NCI-H69 (cell line): ENCODE results near the gene FBXO42.
"Not testable (repeated sequence)": the region's sequence is repeated elsewhere in the genome, so short reads cannot be mapped to it uniquely, and the experiment has no call there.

Source experiments
- DNase-seq: peaks from one replicate; lab custom pipeline; 2025; lab: John Stamatoyannopoulos, UW

The FBXO42 gene

DNA sequence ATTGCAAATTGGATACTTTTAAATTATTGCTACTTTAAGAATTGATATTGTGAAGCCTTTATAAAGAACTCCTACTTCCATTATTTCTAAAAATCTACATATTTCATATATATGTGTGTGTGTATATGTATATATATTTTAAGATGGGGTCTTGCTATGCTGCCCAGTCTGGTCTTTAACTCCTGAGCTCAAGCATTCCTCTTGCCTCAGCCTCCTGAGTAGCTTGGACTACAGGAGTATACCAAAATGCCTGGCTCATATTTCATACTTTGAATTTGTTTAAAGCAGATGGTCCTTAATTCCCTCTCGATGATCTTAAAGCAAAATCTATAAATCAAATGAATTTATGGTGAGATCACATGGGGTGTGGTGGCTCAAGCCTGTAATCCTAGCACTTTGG, 90.2 kb downstream of the FBXO42 start:
- DNase-seq, result peak; percentile 15

DNA sequence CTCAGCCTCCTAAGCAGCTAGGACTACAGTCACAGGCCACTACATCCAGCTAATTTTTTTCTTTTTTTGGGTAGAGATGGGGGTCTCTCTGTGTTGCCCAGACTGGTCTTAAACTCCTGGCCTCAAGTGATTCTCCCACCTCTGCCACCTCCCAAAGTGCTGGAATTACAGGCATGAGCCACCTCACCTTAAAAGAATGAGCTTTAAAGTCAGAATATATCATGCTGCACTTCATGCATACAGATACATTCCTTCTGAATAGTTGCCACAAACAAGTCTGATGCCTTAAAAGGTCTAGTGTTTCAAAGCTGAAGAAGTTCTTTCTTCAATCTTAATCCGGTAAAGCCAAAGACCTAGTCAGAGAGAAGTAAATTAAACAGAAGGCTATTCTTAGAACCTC, 91.5 kb downstream of the FBXO42 start:
- no peak for DNase-seq

DNA sequence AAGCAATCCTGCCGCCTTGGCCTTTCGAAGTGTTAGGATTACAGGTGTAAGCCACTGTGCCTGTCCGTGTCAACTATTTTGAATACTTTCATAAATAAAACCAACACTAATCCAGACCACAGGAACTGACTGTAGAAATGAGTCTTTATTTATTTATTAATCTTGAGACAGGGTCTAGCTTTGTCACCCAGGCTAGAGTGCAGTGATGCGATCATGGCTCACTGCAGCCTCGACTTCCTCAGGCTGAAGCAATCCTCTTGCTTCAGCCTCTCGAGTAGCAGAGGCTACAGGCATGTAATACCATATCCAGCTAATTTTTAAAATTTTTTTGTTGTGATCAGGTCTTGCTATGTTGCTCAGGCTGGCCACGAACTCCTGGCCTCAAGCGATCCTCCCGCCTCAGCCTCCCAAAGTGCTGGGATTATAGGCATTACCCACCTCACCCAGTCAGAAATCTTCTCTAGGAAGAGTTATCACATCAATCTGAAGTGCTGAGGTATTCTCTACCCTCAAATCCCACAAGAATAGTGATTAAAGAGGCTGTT, 93.6 kb downstream of the FBXO42 start:
- DNase-seq, result no peak

DNA sequence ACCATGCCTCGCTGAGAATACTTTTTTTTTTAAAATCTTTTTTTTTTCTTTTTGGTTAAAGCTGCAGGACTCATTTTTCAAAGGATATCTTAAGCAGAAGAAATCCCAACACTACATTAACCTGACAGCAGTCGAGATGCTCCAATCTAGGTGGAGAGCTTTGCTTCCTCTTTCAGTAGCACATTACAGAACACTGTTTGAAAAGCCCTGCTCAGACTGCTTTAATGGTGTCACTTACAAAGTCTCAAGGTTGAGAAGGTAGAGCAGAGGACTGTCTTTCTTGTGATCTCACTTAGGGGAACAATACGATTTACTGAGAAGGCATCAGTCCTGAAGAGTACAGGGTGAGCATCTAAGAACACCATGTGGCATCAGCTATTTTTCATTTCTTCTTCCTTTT, 94.3 kb downstream of the FBXO42 start:
- DNase-seq, result no peak

DNA sequence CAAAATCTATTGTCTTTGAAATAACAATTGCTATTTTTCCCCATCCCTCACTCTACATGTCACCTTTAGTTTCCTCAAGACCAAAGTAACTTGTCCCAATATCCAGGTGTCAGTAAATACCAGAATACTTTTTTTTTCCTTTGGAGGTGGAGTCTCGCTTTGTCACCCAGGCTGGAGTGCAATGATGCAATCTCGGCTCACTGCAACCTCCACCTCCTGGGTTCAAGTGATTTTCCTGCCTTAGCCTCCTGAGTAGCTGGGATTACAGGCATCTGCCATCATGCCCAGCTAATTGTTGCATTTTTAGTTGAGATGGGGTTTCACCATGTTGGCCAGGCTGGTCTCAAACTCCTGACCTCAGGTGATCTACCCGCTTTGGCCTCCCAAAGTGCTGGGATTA, 94.7 kb downstream of the FBXO42 start:
- DNase-seq, result not testable (repeated sequence)

DNA sequence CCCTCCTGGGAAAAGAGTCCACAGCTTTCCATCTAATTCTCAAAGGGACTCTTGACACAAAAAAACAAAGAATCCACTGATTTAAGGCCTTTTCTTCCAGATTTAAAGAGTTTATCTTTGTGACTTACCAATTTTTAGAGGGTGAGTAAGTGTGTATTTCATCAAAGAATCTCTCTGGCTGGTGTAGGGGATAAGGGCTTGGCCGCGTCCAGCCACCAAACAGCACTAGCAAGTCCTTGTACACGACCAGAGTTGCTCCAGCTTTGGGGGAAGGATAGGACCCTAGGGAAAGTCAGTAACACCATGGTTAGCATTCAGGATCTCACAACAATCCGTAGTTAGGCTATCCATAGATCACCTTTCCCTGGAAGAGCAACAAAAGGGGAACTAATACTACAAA, 95.8 kb downstream of the FBXO42 start:
- no peak for DNase-seq

DNA sequence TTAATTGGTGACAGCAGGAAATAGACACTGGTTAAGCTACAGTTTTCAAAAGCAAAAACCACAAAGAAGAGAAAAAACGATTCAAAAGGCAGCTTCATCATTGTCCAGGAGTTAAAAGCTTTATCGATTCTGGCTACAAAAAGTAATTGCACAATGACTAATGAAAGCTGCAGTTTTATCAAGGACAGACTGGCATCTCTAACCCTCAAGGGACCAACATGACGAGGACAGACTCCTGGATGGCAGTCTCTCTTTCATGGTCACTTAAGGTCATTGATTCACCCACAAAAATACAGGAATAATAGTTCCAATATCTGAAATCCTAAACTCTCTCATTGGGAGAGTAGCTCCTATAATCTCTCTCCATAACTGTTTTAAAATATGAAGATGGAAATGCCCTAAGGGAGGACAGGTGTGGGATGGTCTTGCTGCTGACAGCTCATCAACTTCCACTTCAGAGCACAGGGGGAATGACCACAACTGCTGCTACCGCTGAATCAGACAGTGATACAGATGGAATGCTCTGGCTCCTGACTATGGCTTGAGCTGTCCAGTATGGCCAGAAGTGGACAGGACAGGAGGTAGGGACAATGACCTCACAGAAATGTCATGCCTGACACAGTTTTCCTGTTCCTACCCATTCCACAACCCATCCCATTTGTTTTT, 97.9 kb downstream of the FBXO42 start:
- DNase-seq, result no peak

DNA sequence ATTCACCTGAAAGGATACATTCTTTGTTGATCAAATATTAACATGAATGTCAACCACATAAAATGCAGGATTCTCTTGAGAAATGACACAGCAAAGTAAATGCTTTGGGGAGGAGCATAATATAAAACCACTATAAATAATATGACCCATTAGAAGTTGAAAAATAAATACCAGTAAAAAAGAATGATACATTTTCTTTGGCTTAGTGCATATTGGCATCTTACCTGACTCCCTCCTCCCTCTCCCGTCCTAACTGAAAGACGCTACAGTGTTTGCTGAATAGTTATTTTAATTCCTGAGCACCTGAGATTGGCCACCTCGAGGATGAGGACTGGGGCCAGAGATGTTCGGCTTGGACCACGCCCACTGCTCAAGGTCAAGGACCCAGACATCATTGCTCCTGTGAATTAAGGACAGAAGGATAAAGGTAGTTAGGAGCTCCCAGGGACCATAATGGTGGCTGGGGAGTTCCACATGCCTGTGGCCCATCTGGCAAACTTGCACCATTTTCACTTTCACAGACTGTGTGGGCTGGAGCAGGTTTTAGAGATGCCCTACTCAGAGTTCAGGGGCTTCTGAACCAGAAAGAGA, 98.9 kb downstream of the FBXO42 start:
- no peak for DNase-seq

DNA sequence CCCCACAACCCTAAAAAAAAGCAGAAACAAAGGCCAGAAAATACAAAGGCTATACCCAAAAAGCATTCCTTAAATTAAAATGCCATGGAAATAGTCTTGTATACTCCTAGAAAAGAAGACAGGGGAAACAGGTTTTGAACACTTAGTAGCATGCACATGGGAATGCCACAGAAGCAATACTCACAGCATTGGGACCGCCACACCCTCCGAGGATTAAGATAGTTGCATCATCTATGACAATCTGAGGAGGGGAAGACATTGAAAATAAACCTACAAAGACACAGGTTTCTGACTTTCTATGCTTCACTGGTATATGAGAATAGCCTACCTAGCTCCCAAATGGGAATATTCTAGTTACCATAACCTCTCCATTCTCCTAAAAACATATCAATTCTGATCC, 99.4 kb downstream of the FBXO42 start:
- DNase-seq, result no peak

DNA sequence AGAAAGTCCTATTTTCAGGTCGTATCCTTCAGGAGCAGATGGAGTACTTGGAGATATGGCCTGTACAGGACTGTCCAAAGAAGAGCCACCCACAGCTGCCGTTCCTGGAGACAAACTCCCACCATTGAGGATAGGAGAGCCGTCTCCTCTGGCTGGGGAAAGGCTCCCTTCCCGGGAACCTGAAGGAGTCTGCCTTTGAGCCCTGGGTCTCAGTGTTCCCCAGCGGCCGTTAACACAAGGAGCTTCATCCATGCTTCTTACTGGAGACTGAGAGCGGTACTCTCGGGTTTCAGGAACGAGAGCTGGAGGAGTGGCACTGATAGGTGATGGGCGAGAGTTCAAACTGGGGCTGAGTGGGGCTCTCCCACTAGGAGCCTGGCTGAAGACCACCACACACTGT, 100.9 kb downstream of the FBXO42 start:
- DNase-seq, result no peak

DNA sequence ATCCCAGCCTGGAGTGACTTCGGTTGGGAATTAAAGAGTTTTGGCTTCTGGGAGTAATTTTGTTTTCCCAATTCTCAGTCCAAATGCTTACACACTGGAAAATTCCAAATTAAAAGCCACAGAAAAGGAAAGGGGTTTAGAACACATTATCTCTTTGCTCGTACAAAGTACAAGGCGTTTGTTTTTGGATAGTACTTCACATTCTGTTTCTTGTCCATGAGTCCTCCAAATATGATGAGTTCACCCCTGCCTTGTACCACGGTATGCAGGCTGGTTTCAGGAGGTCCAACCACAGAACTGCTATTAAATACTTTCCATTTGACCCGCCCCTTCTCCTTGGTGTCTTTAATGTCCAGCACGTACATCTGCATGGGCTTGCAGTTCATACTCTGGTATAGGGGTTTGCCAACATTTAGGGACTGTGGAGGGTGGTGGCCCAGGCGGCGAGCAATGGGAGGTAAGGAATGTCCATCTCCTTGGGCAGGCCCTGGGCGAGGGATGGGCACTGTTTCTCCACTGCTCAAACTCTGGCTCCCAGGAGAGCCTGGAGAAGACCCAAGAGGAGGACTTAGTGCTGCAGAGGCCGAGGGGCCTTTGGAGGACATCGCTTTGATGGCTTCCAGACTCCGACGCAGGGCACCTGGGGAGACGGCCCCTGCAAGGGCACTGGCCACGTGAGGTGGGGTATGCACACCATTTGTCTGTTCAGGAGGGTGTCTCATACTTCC, 101.6 kb downstream of the FBXO42 start:
- no peak for DNase-seq

DNA sequence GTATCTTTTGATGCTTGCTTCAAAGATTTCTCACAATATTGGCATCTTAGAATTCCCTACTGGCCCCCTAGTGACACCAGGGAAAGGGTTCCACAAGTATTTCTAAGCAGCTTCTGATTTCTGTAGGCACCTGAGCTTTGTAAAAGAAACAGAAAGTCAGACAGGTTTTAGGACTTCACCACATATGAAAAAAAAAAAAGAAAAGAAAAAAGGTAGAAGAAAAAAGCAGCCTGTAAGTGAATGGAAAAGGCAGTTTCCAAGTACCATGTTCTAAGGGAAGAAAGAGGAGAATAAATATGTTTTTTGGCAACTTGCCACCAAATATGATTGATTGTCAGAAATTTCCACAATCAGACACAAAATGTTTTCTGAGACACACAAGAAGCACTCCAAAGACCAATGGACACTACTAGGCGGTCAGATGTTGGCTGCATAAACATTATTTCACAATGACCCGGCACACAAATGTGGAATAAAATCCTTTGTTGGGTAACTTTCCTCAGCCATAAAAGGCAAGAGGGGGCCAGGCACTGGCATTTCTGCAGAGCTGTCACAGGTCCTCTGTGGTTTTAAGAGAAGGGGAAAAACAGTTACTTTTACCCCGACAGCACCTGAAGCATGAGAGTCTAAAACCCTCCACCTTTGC, 102.6 kb downstream of the FBXO42 start:
- DNase-seq, result peak; percentile 3

DNA sequence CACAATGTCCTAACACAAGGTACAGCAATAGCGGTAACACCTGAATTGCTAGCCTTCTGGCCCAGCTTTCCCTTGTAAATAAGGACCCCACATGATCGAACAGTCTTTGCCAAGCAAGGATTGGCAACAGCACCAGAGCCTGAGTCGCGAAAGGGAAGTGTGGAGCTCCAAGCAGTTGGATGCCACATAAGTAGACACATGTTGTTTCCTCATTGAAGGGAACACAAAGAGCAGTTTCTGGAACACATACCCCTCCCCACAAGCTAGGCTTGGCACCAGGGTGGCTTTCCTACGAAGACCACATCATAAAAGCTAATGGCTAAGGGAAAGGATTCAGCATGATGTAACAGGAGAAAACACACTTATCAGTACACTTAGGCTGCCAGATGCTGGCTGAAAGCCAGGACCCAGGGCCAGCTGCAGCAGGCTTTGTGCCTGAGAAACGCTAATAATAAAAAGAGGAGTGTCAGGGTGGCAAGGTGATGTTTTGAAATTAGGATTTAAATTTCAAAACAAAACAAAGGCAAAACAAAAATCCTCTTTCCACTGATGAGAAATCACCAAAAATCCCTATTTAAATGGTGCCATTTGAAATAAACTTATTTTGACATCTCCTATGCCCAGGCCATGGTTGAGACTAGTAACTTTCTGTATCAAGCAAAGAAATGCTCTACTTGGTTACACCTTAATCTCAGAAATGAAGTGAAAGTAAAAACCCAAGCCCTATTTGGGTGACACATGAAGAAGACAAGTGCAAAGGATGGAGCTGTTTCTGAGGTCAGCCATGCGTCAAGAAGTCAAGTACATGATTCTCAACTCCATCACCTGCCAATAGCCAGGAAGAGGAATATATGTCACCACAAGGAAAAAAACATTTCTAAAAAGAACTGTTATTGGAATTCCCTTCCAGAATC, 103.4 kb downstream of the FBXO42 start:
- peak; percentile 93 for DNase-seq

DNA sequence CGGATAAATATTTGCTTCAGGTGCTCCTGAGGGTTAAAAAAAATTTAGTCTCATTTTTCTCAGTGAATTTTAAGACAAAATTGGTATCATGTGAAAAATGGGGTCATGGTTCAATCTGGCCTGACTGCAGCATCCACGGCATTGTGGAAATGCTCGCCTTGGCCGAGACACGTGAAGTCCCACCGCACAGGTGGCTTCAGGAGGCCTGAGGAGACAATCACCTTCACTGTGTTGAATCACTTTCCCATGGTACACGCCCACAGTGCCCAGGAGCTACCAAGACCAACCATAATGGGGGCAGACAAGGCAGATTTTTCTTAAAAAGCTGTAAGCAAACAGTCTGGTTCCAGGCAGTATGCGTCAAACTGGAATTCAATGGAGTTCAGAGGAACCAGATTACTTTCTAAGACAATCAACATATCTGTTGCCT, 104.3 kb downstream of the FBXO42 start:
- DNase-seq, result peak; percentile 31

DNA sequence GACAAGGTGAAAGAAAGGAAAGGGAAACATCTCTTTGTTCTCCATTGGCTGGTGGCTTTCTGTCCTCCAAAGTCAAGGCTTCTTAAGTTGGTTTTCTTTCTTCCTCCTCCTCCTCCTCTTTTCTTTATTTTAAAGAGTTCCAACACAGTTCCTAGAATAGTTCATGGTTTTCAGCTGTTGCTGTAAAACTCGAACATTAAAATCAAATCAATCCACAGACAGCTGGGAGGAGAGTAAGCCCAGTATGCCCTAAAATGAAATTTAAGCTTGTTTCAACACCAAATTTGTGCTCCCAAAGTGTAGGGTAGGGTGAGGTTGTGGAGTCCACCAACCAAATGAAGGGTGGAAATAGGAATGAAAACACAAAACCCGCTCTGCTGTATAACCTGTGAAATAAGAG, 104.8 kb downstream of the FBXO42 start:
- no peak for DNase-seq

DNA sequence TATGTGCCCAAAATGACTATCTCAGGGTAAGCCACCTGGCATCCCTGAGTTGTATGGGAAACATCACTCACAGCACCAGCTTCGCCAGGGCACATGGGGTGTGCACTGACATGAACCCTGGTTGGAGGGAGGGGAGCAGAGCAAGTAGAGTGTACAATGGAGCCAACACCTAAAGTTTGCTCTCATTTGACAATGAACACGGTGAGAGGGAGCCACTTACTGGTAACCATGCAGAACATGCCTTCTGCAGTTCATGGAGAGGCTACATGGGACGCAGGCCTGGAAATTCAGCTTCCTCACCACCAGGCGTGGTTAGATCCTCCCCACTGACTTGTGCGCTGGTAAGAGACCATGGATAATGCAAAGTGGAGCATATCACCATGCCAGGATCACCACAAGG, 105.3 kb downstream of the FBXO42 start:
- no peak for DNase-seq

DNA sequence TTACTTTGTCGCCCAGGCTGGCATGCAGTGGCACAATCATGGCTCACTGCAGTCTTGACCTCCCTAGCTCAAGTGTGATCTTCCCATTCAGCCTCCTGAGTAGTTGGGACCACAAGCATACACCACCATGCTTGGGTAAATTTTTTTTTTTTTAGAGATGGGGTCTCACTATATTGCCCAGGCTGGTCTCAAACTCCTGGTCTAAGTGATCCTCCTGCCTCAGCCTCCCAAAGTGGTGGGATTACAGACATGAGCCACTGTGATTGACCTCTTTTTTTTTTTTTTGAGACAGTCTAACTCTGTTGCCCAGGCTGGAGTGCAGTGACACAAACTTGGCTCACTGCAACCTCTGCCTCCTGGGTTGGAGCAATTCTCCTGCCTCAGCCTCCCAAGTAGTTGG, 106.0 kb downstream of the FBXO42 start:
- DNase-seq, result not testable (repeated sequence)

DNA sequence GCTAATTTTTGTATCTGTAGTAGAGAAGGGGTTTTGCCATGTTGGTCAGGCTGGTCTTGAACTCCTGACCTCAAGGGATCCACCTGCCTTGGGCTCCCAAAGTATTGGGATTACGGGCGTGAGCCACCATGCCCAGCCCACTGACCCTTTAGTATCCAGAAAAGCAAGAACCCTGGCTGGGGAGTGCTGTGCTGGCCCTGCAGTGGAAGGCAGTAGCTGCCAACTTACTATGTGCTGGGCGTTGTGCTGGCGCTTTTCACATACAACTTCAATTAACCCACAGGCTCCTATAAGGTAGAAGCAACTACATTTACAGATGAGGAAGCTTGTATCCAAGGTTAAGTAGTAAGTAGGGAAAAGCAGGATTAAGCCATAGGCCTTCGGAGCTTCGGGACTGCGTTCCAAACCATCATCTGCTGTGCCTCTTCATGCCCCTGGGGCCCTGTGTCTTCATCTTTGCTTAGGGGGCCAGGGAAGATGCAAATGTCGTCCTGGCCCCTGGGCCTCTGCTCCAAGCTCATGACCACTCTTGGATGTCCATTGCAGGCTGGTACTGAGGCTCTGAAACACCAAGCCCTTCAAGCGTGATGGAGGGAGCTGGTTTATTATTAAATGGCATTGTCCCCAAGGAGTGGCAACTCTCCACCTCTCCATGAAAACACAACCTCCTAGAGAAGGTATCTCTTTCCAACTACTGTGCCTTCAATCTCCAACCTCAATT, 106.6 kb downstream of the FBXO42 start:
- no peak for DNase-seq

DNA sequence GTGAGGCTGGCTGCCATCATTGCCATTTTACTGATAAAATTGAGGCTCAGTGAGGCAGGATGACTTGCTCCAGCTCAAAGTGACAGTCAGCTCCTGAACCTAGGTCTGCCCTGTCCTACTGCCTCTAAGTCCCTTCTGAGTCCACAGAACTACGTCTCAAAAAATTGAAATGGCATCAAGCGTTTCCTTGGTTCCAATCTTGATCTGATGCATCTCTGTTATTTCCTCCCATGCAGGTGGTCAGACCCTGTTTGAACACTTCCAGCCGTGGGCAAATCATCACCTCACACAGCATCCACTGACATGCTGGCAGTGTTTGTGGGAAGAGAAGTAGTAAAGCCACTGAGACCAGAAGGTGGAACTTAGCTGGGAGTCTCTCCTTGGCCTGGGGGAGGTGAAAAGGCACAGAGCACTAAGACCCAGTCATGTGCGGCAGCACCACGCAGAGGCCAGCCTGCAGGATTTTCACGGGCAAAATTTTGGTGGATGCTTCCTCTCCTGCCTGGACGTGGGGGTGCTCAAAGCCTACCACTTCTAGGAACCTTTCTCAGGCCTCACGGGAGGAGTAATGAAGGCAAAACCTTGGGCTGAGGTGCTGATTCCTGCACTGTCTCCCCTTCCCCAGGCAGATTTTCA, 107.5 kb downstream of the FBXO42 start:
- DNase-seq, result no peak

DNA sequence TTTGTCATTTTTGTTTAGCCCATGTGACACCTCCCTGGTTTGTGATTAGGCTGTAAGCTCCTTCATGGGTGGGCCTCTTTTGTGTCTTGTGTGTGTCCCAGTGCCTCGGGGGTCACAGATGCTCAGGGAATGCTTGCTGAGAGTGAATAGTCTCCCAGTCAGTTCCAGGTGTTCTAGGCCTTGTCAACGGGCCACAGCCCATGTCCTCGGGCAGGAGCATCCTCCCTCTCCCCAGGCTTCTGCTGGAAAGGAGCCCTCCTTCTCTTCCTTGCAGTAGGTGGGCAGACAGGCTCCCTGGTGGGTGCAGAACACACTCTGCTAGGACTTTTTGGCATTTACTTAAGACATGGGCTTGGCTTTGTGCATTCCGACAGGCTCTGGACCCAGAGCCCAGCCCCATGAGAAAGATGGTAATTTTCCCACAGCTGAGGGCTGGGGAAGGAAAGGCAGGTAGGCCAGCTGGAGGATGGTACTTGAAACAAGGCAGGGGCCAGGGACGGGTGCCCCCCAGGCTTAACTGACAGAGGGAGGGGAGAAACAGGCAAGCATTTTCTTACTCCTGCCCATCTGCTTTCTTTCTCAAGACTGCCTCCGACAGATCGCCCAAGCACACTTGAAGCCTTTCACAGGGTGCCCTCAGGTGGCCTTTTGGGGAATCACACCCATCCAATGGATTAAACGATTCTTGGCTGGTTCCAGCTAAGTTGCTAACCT, 108.2 kb downstream of the FBXO42 start:
- peak; percentile 76 for DNase-seq
